Measurements from ENCODE around the gene EDAR. TPM values are rescaled to one million over a fixed set of nuclear protein-coding genes. Genes with fewer than 3 reads are reported as not detected.

EDAR gene
- total RNA-seq, 2 donors from 2014 or later = 0.69 to 1.1 TPM

- no peak for TF ChIP-seq CTCF (IDR thresholded peaks at IDR 0.05)
- Histone ChIP-seq H3K27ac (no peak overlapping the region), H3K9ac (ENCODE audit: low read depth in 2 of 2, low read length in 2 of 2) (no peak overlapping the region), H3K4me3 (no peak overlapping the region), H3K9me3 (no peaks in the 10 kb centered on the region), H3K36me3 (no peaks in the 10 kb centered on the region), H3K27me3 (no peaks in the 10 kb centered on the region), H3K4me1 (no peaks in the 10 kb centered on the region)
- intact Hi-C loops (cut with DNase I) = no loop called here
- DNase-seq = no peak
Measured at GRCh38 chr2:108919571-108920373, 69.2 kb downstream of the EDAR start.

GRCh38 chr2:108918941-108919341 is 70.1 kb downstream of the EDAR start:
- Histone ChIP-seq H3K9me3 (no peaks in the 10 kb centered on the region), H3K27ac (no peak overlapping the region), H3K4me1 (no peaks in the 10 kb centered on the region), H3K36me3 (no peaks in the 10 kb centered on the region), H3K4me3 (no peak overlapping the region), H3K9ac (ENCODE audit: low read depth in 2 of 2, low read length in 2 of 2) (no peak overlapping the region), H3K27me3 (no peaks in the 10 kb centered on the region)
- intact Hi-C loops (cut with DNase I) = no loop called here
- DNase-seq = no peak
- TF ChIP-seq CTCF (IDR thresholded peaks at IDR 0.05) = no peak

GRCh38 chr2:108918156-108918874 is 70.7 kb downstream of the EDAR start:
- H3K9me3 ChIP-seq = no peaks in the 10 kb centered on the region
- no peaks in the 10 kb centered on the region for H3K36me3 ChIP-seq
- no peak overlapping the region for H3K27ac ChIP-seq
- TF ChIP-seq CTCF (IDR thresholded peaks at IDR 0.05) = no peak
- no peaks in the 10 kb centered on the region for H3K27me3 ChIP-seq
- H3K9ac ChIP-seq (ENCODE audit: low read depth in 2 of 2, low read length in 2 of 2) = no peak overlapping the region
- intact Hi-C loops (cut with DNase I) = no loop called here
- peak; percentile 14 for DNase-seq
- no peaks in the 10 kb centered on the region for H3K4me1 ChIP-seq
- H3K4me3 ChIP-seq = no peak overlapping the region

- Histone ChIP-seq H3K27ac (no peak overlapping the region), H3K9ac (ENCODE audit: low read depth in 2 of 2, low read length in 2 of 2) (no peak overlapping the region), H3K4me1 (no peaks in the 10 kb centered on the region), H3K4me3 (no peak overlapping the region), H3K9me3 (no peaks in the 10 kb centered on the region), H3K36me3 (no peaks in the 10 kb centered on the region), H3K27me3 (no peaks in the 10 kb centered on the region)
- peak; percentile 16 for DNase-seq
- no peak for TF ChIP-seq CTCF (IDR thresholded peaks at IDR 0.05)
- intact Hi-C loops (cut with DNase I) = no loop called here
Measured at GRCh38 chr2:108917526-108917925, 71.5 kb downstream of the EDAR start.

- no peak for TF ChIP-seq CTCF (IDR thresholded peaks at IDR 0.05)
- Histone ChIP-seq H3K36me3 (no peaks in the 10 kb centered on the region), H3K9ac (ENCODE audit: low read depth in 2 of 2, low read length in 2 of 2) (no peak overlapping the region), H3K27ac (no peak overlapping the region), H3K4me3 (no peak overlapping the region), H3K9me3 (no peaks in the 10 kb centered on the region), H3K4me1 (no peaks in the 10 kb centered on the region), H3K27me3 (no peaks in the 10 kb centered on the region)
- peak; percentile 28 for DNase-seq
- intact Hi-C loops (cut with DNase I) = no loop called here
Measured at GRCh38 chr2:108916796-108917421, 72.1 kb downstream of the EDAR start.
